ENCODE results near the gene UNC13A.

The UNC13A gene

GRCh38 chr19:17687857-17688784 is at the start of gene UNC13A:
UNC13A (minus strand) TSS chr19:17688354; CDS start chr19:17688199, 155 bp downstream.
- DNase-seq (ENCODE audit: low spot score) = no peak

GRCh38 chr19:17737690-17738153 is 49.6 kb upstream of the UNC13A start:
- no peak for DNase-seq (ENCODE audit: low spot score)

DNA sequence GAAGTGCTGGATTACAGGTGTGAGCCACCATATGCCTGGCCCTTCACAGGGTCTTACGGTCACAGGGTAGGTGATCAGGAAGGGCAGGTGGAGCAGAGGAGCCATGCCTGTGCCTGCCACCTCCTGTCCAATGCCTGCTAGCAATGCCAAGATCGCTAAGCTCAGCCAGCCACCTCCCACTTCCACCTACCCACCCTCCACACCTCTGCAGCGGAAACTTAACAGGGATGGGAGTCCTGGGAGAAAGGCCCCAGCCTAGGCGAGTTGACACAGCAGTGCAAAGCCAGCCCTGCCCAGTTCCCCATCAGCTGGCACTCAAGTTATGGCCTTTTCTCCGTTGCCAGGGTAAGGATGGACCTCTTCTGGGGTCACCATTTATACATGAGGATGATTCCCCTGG is 47.3 kb upstream of the UNC13A start:
- no peak for DNase-seq (ENCODE audit: low spot score)

- DNase-seq (ENCODE audit: low spot score) = no peak
Observed at GRCh38 chr19:17734146-17734545, 46.0 kb upstream of the UNC13A start.

DNA sequence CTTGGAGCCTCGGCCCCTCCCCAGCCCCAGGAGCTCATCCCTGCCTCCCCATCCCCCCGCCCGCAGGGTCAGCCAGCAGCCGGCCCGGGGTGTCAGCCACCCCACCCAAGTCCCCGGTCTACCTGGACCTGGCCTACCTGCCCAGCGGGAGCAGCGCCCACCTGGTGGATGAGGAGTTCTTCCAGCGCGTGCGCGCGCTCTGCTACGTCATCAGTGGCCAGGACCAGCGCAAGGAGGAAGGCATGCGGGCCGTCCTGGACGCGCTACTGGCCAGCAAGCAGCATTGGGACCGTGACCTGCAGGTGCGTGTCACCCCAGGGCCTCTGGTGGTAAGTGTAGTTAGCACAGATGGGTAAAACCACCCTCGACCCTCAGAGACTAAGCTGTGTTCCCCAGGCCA is 45.0 kb upstream of the UNC13A start:
- DNase-seq (ENCODE audit: low spot score) = no peak

DNA sequence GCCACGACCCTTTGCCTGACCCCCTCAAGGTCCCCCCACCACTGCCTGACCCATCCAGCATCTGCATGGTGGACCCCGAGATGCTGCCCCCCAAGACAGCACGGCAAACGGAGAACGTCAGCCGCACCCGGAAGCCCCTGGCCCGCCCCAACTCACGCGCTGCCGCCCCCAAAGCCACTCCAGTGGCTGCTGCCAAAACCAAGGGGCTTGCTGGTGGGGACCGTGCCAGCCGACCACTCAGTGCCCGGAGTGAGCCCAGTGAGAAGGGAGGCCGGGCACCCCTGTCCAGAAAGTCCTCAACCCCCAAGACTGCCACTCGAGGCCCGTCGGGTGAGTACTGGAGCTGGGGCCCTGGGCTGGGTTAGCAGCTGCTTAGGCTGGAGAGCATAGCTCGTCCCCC is 39.7 kb upstream of the UNC13A start:
- no peak for DNase-seq (ENCODE audit: low spot score)

GRCh38 chr19:17726964-17727773 is 39.0 kb upstream of the UNC13A start:
- DNase-seq (ENCODE audit: low spot score) = no peak

DNA sequence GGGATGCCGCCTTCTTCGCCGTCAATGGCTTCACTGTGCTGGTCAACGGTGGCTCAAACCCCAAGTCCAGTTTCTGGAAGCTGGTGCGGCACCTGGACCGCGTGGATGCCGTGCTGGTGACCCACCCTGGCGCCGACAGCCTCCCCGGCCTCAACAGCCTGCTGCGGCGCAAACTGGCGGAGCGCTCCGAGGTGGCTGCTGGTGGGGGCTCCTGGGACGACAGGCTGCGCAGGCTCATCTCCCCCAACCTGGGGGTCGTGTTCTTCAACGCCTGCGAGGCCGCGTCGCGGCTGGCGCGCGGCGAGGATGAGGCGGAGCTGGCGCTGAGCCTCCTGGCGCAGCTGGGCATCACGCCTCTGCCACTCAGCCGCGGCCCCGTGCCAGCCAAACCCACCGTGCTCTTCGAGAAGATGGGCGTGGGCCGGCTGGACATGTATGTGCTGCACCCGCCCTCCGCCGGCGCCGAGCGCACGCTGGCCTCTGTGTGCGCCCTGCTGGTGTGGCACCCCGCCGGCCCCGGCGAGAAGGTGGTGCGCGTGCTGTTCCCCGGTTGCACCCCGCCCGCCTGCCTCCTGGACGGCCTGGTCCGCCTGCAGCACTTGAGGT is 38.1 kb upstream of the UNC13A start:
- no peak for DNase-seq (ENCODE audit: low spot score)

GRCh38 chr19:17725422-17726078 is 37.4 kb upstream of the UNC13A start:
- DNase-seq (ENCODE audit: low spot score) = no peak

DNA sequence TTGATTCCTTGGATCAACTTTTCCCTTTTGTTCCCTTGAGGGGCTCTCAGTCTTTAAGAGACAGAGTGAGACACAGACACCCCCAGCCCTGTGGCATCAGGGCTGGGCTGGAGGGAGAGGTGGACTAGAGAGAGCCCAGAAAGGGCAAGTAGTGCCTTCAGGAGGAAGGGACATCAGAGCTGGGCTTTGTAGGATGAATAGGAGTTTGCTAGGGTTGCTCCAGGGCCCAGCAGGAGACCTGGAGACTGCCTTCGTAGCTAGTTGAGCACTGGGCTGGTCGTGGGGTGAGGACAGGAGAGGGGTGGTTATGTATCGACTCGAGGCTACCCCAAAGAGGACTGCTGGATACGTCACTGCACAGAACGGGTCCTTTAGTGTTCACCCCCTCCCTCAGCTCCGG is 36.5 kb upstream of the UNC13A start:
- no peak for DNase-seq (ENCODE audit: low spot score)

GRCh38 chr19:17722655-17723240 is 34.6 kb upstream of the UNC13A start:
- no peak for DNase-seq (ENCODE audit: low spot score)

DNA sequence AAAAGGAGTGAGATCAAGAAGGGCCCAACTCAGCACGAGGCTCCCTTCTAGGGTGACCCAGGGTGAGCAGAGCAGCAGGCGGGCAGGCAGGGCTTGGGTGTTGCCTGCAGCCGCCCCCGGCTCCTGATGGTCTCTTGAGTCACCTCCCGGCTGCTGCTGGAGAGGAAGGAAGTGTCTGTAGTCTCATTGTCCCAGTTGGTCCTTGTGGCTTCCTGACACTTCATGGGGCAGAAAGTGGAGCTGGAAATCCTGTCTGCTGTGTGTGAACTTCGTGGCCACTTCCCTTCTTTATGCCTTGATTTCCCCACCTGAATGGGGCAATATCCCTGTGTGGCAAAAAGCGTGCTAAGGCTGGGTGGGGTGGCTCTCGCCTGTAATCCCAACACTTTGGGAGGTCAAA is 33.7 kb upstream of the UNC13A start:
- no peak for DNase-seq (ENCODE audit: low spot score)

- DNase-seq (ENCODE audit: low spot score) = no peak
Observed at GRCh38 chr19:17721111-17721628, 33.0 kb upstream of the UNC13A start.

DNA sequence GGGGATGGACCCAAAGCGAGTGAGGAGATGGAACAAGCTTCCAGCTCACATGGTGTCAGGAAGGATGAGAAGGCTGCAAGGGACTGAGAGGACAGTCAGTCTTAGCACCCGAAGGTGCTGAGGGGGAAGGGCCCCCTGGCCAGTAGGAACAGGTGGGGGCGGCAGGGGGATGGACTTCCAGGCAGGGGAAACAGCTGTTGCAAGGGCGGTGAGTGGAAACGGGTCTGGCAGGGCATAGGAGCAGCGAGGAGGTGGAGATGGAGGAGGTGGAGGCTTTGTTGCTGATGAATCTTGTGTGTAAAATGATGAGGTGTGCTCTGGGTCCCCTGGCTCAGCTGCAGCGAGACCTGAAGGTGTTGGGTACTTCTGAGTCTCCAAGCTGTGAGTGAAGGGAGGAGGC is 32.3 kb upstream of the UNC13A start:
- DNase-seq (ENCODE audit: low spot score) = no peak

- DNase-seq (ENCODE audit: low spot score) = no peak
Observed at GRCh38 chr19:17719730-17720400, 31.7 kb upstream of the UNC13A start.

- peak; percentile 73 for DNase-seq (ENCODE audit: low spot score)
Observed at GRCh38 chr19:17718947-17719711, 31.0 kb upstream of the UNC13A start, which contains the start of gene MAP1S. MAP1S (plus strand) TSS chr19:17719480; CDS start chr19:17719503, 23 bp downstream.

GRCh38 chr19:17718550-17718946 is 30.4 kb upstream of the UNC13A start:
- DNase-seq (ENCODE audit: low spot score) = peak; percentile 36

GRCh38 chr19:17716309-17716929 is 28.3 kb upstream of the UNC13A start:
- peak; percentile 43 for DNase-seq (ENCODE audit: low spot score)

GRCh38 chr19:17711851-17712250 is 23.7 kb upstream of the UNC13A start:
- no peak for DNase-seq (ENCODE audit: low spot score)
